KMS-11 (cell line): Measurements from ENCODE around the gene GCGR.

ENCODE experiments used
- H2AFZ ChIP-seq: fragments of 200-600 bp; sonication (generic); 2 replicates; pipeline ENCODE4 v1.6.1; 2016; ENCODE audit warnings: antibody characterized with exemption, mixed run types, low read depth
- H3K27ac ChIP-seq: fragments of 200-600 bp; sonication (generic); 2 replicates; pipeline ENCODE4 v1.6.1; 2016; ENCODE audit warnings: mild to moderate bottlenecking, mixed run types
- H3K27me3 ChIP-seq: fragments of 200-600 bp; sonication (generic); 2 replicates; pipeline ENCODE4 v1.6.1; 2017; ENCODE audit warnings: mild to moderate bottlenecking, low read depth, mixed run types, moderate library complexity; ENCODE audit not compliant: insufficient read depth
- H3K36me3 ChIP-seq: fragments of 200-600 bp; sonication (generic); 2 replicates; pipeline ENCODE4 v1.6.1; 2017; ENCODE audit warnings: mild to moderate bottlenecking, mixed run types; ENCODE audit not compliant: insufficient read depth
- H3K4me1 ChIP-seq: fragments of 200-600 bp; sonication (generic); 2 replicates; pipeline ENCODE4 v1.6.1; 2016; ENCODE audit warnings: mild to moderate bottlenecking, low read depth, mixed run types; ENCODE audit not compliant: poor library complexity, severe bottlenecking
- H3K4me2 ChIP-seq: fragments of 200-600 bp; sonication (generic); 2 replicates; pipeline ENCODE4 v1.7.0; 2016; ENCODE audit warnings: mild to moderate bottlenecking, mixed run types
- H3K4me3 ChIP-seq: fragments of 200-600 bp; sonication (generic); IDR thresholded peaks from 2 replicates; pipeline ENCODE4 v1.6.1; 2017; ENCODE audit warnings: low read depth, low read length, mixed read lengths; ENCODE audit not compliant: insufficient read depth
- H3K79me2 ChIP-seq: fragments of 200-600 bp; sonication (generic); 2 replicates; pipeline ENCODE4 v1.6.1; 2016; ENCODE audit warnings: low read depth, mixed run types; ENCODE audit not compliant: insufficient read depth
- H3K9ac ChIP-seq: fragments of 200-600 bp; sonication (generic); 2 replicates; pipeline ENCODE4 v1.6.1; 2016; ENCODE audit warnings: mild to moderate bottlenecking, mixed run types
- H4K20me1 ChIP-seq: fragments of 200-600 bp; sonication (generic); 2 replicates; pipeline ENCODE4 v1.6.1; 2016; ENCODE audit warnings: mild to moderate bottlenecking, mixed run types; ENCODE audit not compliant: insufficient read depth
- TF ChIP-seq, protein P1 (sequence below): fragments of 200-600 bp; sonication (generic); conservative IDR thresholded peaks from 2 replicates; pipeline ENCODE4 v1.6.1; 2017; ENCODE audit warnings: low read depth, mild to moderate bottlenecking, antibody characterized with exemption, low read length, moderate library complexity, mixed read lengths

The GCGR gene

DNA sequence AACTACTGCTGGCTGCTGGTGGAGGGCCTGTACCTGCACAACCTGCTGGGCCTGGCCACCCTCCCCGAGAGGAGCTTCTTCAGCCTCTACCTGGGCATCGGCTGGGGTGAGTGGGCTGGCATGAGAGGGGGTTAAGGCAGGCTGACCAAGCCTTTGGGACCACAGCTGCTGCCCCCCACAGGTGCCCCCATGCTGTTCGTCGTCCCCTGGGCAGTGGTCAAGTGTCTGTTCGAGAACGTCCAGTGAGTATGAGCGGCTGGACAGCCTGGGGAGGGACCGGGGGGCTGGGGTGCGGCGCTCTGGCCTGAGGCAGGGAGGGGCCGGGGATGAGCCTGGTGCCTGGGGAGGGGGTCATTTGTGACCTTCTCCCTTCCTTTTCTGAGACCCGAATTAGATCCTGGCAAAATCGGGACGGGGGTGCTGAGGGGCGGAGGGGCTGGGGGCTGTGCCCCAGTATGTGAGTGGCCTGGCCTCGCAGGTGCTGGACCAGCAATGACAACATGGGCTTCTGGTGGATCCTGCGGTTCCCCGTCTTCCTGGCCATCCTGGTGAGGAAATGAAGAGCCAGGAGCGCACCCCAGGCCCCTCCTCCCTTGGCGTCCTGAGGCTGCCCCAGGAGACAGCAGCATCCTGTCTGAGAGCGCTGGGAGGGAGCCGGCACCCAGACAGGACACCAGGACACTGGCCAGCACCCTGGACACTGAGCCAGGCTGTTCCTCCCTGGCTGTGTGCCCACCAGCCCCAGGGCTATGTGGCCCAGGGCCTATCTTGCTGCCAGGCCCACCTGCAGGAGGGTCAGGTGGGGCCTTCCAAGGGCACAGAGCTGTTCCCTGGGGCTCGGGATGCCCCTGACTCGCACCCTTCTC lies 8.0 kb downstream of the GCGR start:
- H4K20me1 ChIP-seq = no peaks in the 10 kb centered on the region
- no peak overlapping the region for H3K27ac ChIP-seq
- H3K4me3 ChIP-seq = no peak overlapping the region
- H3K9ac ChIP-seq = no peak overlapping the region
- H3K27me3 ChIP-seq = peaks cover 92% of the 10 kb centered on the region
- no peaks in the 10 kb centered on the region for H3K36me3 ChIP-seq
- no peak overlapping the region for H2AFZ ChIP-seq
- TF ChIP-seq, protein P1, sequence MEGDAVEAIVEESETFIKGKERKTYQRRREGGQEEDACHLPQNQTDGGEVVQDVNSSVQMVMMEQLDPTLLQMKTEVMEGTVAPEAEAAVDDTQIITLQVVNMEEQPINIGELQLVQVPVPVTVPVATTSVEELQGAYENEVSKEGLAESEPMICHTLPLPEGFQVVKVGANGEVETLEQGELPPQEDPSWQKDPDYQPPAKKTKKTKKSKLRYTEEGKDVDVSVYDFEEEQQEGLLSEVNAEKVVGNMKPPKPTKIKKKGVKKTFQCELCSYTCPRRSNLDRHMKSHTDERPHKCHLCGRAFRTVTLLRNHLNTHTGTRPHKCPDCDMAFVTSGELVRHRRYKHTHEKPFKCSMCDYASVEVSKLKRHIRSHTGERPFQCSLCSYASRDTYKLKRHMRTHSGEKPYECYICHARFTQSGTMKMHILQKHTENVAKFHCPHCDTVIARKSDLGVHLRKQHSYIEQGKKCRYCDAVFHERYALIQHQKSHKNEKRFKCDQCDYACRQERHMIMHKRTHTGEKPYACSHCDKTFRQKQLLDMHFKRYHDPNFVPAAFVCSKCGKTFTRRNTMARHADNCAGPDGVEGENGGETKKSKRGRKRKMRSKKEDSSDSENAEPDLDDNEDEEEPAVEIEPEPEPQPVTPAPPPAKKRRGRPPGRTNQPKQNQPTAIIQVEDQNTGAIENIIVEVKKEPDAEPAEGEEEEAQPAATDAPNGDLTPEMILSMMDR = no peak
- no peaks in the 10 kb centered on the region for H3K79me2 ChIP-seq
- no peak overlapping the region for H3K4me2 ChIP-seq
- no peaks in the 10 kb centered on the region for H3K4me1 ChIP-seq

DNA sequence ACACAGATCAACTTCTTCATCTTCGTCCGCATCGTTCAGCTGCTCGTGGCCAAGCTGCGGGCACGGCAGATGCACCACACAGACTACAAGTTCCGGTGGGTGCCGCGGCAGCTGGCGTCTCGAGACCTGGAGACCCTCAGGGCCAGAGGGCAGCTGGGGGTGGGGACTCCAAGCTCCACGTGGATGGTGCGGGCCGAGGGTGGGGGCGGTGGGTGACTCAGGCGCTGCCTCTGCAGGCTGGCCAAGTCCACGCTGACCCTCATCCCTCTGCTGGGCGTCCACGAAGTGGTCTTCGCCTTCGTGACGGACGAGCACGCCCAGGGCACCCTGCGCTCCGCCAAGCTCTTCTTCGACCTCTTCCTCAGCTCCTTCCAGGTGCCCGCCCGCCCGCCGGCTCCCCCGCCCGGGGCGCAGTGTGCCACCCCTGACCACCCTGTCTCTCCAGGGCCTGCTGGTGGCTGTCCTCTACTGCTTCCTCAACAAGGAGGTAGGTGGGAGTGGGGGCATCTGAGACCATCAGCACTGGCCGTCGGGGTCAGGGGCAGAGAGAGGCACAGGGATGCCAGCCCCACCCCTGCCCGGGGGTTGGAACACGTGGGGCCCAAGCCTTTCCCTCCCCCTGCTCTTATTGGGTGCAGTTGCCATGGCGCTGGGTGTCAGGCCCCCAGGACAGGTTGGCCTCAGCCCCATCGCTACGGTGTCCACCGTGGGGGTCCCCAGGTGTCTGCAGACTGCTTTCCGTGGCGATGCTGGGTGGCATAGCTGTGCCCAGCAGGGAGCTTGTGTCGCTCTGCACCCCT lies 8.8 kb downstream of the GCGR start:
- Histone ChIP-seq H3K27ac (no peak overlapping the region), H3K4me1 (no peaks in the 10 kb centered on the region), H3K9ac (no peak overlapping the region), H3K4me2 (no peak overlapping the region), H3K79me2 (no peaks in the 10 kb centered on the region), H2AFZ (no peak overlapping the region), H3K4me3 (no peak overlapping the region), H4K20me1 (no peaks in the 10 kb centered on the region), H3K27me3 (peaks cover 92% of the 10 kb centered on the region), H3K36me3 (no peaks in the 10 kb centered on the region)
- TF ChIP-seq, protein P1 = no peak

- H3K9ac ChIP-seq = no peak overlapping the region
- H4K20me1 ChIP-seq = no peaks in the 10 kb centered on the region
- H3K27me3 ChIP-seq = peaks cover 92% of the 10 kb centered on the region
- TF ChIP-seq, protein P1 = no peak
- H2AFZ ChIP-seq = no peak overlapping the region
- H3K4me2 ChIP-seq = no peak overlapping the region
- H3K4me3 ChIP-seq = no peak overlapping the region
- no peaks in the 10 kb centered on the region for H3K4me1 ChIP-seq
- H3K79me2 ChIP-seq = no peaks in the 10 kb centered on the region
- H3K27ac ChIP-seq = no peak overlapping the region
- no peaks in the 10 kb centered on the region for H3K36me3 ChIP-seq
Measured at GRCh38 chr17:81813371-81813684, 9.4 kb downstream of the GCGR start.

- Histone ChIP-seq H3K27me3 (peaks cover 86% of the 10 kb centered on the region), H3K4me3 (no peak overlapping the region), H3K4me1 (no peaks in the 10 kb centered on the region), H3K79me2 (no peaks in the 10 kb centered on the region), H3K27ac (no peak overlapping the region), H2AFZ (no peak overlapping the region), H3K4me2 (no peak overlapping the region), H3K36me3 (no peaks in the 10 kb centered on the region), H3K9ac (no peak overlapping the region), H4K20me1 (no peaks in the 10 kb centered on the region)
- TF ChIP-seq, protein P1 = no peak
Measured at GRCh38 chr17:81813861-81814683, 10.1 kb downstream of the GCGR start.
